ENCODE measurements around the gene RBM19.

GRCh38 chr12:113857371-113857770 lies 108.8 kb downstream of the RBM19 start:
- TF ChIP-seq RFX5 (IDR thresholded peaks at IDR 0.05) (no peak), CTCF (IDR thresholded peaks at IDR 0.05) (no peak), MAZ (IDR thresholded peaks at IDR 0.05; ENCODE audit: borderline replicate concordance, low read depth, low read length) (no peak), POLR2A (IDR thresholded peaks at IDR 0.05; ENCODE audit: low read length) (no peak), CEBPB (IDR thresholded peaks at IDR 0.05) (no peak), MAX (IDR thresholded peaks at IDR 0.05) (no peak), JUN (IDR thresholded peaks at IDR 0.05) (no peak)

All from A549 (cell line).